ENCODE results near the gene SOX18.
"Not testable (repeated sequence)": the region's sequence is repeated elsewhere in the genome, so short reads cannot be mapped to it uniquely, and the experiment has no call there.

SOX18 gene

GRCh38 chr20:64049060-64049877 is at the start of gene SOX18:
Gene SOX18, minus strand, starts transcription at chr20:64049639. Its CDS starts 123 bp downstream, at chr20:64049516.
- no peak for DNase-seq (ENCODE audit: low read depth)

DNA sequence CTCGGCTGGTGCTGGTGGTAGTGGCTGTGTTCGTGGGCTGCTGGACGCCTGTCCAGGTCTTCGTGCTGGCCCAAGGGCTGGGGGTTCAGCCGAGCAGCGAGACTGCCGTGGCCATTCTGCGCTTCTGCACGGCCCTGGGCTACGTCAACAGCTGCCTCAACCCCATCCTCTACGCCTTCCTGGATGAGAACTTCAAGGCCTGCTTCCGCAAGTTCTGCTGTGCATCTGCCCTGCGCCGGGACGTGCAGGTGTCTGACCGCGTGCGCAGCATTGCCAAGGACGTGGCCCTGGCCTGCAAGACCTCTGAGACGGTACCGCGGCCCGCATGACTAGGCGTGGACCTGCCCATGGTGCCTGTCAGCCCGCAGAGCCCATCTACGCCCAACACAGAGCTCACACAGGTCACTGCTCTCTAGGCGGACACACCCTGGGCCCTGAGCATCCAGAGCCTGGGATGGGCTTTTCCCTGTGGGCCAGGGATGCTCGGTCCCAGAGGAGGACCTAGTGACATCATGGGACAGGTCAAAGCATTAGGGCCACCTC is 49.1 kb upstream of the SOX18 start:
- DNase-seq (ENCODE audit: low read depth), result no peak

DNA sequence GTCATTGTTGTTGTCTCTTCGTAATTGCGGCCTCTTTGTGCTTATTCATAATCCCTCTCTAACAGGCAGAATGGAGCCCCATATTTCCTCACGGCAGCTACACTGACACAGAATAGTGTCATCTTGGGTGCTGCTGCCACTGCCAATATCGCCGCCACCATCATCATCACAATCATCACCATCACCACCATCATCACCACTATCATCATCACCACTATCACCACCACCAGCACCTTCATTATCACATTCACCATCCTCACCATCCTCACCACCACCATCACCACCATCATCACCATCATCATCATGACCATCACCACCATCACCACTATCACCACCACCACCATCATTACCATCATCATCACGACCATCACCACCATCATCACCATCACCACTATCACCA is 47.1 kb upstream of the SOX18 start:
- DNase-seq (ENCODE audit: low read depth), result no peak

DNA sequence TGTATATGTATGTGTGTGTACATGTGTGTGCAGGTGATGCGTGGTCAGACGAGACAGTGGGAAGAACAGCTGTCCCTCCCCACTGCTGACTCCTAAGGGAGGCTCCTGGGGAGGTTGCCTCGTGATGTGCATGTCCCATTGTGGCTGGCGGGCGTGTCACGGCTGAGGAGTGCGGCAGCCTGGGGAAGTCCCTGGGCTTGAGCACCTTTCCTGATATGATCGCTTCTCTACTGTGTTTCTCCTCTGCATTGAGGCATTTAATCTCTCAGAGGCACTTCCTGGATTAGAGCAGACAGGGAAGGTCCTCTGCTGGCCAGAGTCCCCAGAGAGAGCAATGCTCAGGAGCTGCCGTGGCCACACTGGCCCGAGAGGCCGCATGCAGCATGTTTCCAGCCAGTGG is 46.5 kb upstream of the SOX18 start:
- DNase-seq (ENCODE audit: low read depth), result no peak

DNA sequence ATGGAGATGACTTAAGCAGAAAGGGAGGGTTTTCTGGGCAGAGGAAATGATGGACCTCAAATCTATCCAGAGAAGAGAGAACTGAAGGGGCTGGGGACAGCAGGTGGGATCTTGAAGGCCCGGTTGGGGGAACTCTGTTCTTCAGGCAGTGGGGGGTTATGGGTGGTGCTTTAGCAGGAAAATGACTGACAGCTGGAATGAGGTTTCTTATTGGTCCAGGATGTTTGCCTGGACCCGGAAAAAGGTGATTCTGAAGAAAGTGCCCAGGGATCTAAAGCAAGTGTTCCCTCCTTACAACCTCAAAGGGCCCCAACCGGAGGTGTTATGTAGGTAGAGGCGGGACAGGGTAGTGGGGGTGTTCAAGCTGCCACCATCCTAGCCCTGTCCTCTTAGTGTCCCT is 46.0 kb upstream of the SOX18 start:
- DNase-seq (ENCODE audit: low read depth), result no peak

- DNase-seq (ENCODE audit: low read depth), result no peak
These were observed 43.6 kb upstream of the SOX18 start for GRCh38 chr20:64093013-64093503.

DNA sequence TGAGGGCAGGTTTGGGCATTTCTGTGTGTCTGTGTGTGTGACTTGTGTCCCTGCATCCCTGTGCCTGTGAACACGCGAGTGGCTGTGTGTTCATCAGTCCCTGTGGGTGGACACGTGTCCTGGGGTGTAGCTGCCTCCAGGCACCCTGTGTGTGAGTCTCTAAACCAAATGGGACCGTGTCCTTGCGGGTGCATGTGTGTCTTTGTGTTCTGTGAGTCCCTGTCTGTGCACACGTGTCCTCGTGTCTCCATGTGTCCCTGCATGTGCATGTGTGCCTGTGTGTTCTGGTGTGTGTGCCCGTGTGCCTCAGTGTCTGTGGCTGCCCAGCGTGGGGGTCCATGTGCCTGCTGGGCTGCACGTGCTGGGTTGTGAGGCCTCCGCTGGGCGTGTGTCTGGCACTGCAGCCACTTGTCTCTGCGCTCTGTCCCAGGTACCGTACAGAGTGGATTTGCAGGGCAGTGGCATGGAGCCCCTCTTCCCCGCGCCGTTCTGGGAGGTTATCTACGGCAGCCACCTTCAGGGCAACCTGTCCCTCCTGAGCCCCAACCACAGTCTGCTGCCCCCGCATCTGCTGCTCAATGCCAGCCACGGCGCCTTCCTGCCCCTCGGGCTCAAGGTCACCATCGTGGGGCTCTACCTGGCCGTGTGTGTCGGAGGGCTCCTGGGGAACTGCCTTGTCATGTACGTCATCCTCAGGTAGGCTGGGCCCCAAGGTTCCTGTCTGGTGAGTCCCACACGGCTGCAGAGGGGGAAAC is 43.0 kb upstream of the SOX18 start:
- no peak for DNase-seq (ENCODE audit: low read depth)

GRCh38 chr20:64091770-64092169 is 42.3 kb upstream of the SOX18 start:
- DNase-seq (ENCODE audit: low read depth), result no peak

GRCh38 chr20:64091340-64091739 is 41.9 kb upstream of the SOX18 start:
- no peak for DNase-seq (ENCODE audit: low read depth)

DNA sequence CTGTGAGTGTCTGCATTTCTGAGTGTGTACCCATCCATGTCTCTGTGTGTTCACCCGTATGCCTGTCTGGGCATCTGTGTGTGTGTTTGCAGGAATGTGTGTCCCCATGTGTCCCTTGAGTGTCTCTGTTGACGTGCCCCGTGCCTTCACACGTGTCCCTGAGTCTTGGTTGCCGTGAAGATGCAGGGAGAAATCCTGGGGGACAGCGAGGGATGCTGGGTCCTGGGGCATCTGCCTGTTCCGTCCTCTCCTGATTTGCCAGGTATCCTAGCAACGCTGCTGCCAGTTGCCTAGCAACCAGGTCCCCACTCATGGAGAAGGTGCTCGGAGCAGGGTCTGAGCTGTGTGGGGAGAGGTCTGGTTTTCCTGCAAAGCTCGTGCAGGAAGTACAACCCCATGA is 40.7 kb upstream of the SOX18 start:
- DNase-seq (ENCODE audit: low read depth), result no peak

- not testable (repeated sequence) for DNase-seq (ENCODE audit: low read depth)
These were observed 39.1 kb upstream of the SOX18 start for GRCh38 chr20:64088586-64088985.

GRCh38 chr20:64087226-64087825 is 37.9 kb upstream of the SOX18 start:
- DNase-seq (ENCODE audit: low read depth), result not testable (repeated sequence)

GRCh38 chr20:64086801-64087200 is 37.4 kb upstream of the SOX18 start:
- no peak for DNase-seq (ENCODE audit: low read depth)

DNA sequence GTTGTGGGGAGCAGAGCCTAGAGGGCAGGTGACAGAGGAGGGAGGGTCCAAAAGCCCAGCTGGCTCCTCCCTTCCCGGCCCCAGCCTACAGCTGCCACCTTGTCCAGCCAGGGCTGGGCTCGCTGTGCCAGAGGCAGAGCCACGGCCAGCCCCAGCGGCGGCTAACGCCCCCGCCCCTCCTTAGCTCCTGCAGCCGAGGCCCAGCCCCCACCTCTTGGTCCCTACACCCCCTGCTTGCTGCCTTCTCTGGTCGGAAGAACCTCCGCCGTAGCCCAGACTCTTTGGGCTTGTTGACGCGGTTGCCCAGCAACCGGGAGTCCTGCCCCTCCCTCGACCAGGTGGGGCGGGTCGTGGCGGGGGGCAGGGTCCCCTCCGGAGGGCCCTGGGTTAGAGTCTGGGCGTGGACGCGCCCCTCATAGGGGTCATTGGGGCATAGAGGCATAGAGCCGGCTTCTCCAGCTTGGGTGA is 35.3 kb upstream of the SOX18 start:
- DNase-seq (ENCODE audit: low read depth), result no peak

GRCh38 chr20:64083804-64084684 is 34.6 kb upstream of the SOX18 start, which contains the start of gene LKAAEAR1:
Gene LKAAEAR1, minus strand, starts transcription at chr20:64084398. Its CDS starts 179 bp downstream, at chr20:64084219.
- no peak for DNase-seq (ENCODE audit: low read depth)

DNA sequence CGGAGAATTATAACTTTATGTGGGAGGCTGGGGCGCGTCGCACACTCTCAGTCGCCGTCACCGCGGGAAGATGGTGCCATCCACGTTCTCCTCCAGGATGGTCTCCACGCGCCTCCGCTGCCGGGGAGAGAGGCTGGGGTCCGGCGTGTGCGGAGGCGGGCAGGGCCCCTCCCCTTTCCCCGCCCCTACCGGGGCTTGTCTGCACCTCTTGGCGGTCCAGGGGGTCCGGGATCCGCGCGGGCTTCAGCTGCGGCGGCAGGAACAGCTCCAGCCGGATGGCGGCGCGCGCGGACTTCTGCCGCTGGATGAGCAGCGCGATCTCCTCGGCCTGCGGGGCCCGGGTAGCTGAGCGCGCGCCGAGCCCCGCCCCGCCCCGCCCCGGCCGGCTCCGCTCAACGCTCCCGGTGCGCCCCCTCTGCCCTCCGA is 34.0 kb upstream of the SOX18 start:
- peak; percentile 68 for DNase-seq (ENCODE audit: low read depth)

DNA sequence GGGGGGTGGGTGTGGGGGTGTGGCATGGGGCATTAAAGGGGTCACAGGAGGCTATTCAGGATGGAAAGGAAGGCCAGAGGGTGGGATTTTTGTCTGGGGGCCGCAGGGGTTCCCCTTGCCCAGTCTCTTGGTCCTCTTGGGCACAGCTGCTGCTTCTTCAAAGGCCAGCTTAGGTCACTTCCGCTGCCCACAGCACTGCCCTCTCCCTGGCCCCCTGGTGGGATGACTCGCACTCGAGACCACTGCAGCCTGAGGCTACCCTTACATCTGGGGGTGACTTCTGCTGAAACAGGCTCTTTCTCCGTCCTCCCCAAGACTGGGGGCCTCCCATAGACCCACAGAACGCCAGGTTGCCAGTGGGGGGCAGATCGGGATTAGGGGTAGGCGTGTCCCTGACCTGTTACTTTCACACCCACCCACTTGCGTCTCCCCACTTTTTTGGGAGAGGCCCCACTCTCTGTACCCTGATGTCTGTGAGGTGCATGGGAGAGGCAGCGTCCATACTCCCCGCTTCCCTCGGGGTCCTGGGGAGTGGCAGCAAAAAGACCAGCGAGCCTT is 33.5 kb upstream of the SOX18 start:
- no peak for DNase-seq (ENCODE audit: low read depth)

DNA sequence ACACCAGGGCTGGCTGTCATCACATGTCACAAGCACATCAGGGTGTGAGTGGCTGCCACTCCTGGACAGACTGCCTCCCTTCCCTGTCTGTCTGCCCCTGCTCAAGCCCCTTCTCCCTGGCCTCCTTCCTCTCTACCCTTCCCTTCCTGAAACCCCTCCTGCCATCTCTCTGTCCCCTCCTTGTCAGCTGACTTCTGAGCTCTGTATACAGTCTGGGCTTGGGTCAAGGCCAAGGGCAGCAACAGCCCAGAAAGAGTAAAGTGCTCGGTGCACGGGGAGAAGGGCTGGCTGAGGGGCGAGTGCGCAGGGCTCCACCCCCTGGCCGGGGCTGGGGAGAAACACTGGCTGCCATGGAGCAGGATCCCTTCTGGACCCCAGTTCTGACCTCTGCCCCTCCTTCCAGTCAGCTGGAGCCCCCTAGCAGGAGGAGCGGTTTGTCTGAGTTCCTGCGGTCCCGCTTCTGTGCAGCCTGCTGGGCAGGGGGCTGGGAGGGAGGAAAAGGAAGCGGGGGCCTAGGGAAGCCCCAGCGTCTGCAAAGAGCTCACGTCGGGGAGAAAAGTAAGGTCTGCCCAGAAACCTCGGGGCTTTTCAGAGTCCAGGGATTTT is 32.8 kb upstream of the SOX18 start:
- DNase-seq (ENCODE audit: low read depth), result no peak

DNA sequence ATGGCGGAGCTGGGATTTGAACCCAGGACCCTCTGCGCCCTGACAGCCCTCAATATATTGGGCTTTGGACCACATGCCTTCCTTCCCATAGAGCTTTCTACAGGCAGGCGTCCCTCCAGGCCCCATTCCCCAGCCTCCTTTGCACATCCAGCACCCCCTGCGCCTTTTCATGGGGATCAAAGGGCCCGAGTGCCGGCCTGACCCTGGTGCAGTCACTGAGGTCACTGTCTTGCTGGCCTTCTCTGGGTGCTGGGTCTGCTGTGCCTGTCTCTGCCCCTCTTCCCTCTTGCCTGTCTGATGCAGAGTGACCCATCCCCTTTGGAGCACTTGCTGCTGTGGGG is 32.2 kb upstream of the SOX18 start:
- DNase-seq (ENCODE audit: low read depth), result no peak

- no peak for DNase-seq (ENCODE audit: low read depth)
These were observed 31.6 kb upstream of the SOX18 start for GRCh38 chr20:64080813-64081623.

Measured in fibroblast of gingiva (primary cell).